A673 (cell line): Measurements from ENCODE around the gene THRSP.
A peak's percentile ranks its signal among the peaks of the same experiment; 100 is the strongest.

ENCODE experiments used
- CTCF ChIP-seq: fragments of 300-800, 200-600 bp; sonication (generic); conservative IDR thresholded peaks from 2 replicates; pipeline ENCODE4 v1.5.1; 2017; ENCODE audit warnings: low read depth, mild to moderate bottlenecking, antibody characterized with exemption, low read length, moderate library complexity, mixed read lengths
- EZH2 ChIP-seq: fragments of 200-600 bp; sonication (generic); IDR thresholded peaks from 2 replicates; pipeline ENCODE4 v1.6.1; 2017; ENCODE audit warnings: borderline replicate concordance, low read depth, mild to moderate bottlenecking, mixed read lengths, antibody characterized with exemption, low read length; ENCODE audit not compliant: poor library complexity, severe bottlenecking

- TF ChIP-seq EZH2: no peak
- TF ChIP-seq CTCF: peak; percentile 100
These were observed 17.7 kb upstream of the THRSP start for GRCh38 chr11:78045851-78046485.
